ENCODE measurements around the gene YLPM1. TPM values are rescaled to one million over a fixed set of nuclear protein-coding genes. Genes with fewer than 3 reads are reported as not detected.

YLPM1 gene
- polyA plus RNA-seq, 3 donors = 2.9 to 19.2 (median 6.2) TPM

- WGBS (ENCODE audit: insufficient coverage) = no CpG with 5 or more reads among the region's 2 CpGs
- H3K27me3 Mint-ChIP-seq (ENCODE audit: low read depth in 3 of 3) = peaks cover 0 to 3% (median 0%) of the 10 kb centered on the region in 3 donors
- Histone ChIP-seq H3K27me3 (ENCODE audit: control insufficient read depth in 2 of 2, insufficient read depth in 2 of 2, low read length in 2 of 2) (no peaks in the 10 kb centered on the region), H3K4me1 (ENCODE audit: control insufficient read depth in 1 of 2, insufficient read depth in 2 of 2, low read length in 2 of 2) (no peaks in the 10 kb centered on the region), H4K20me1 (ENCODE audit: insufficient read depth, low read length) (peaks cover 23% of the 10 kb centered on the region), H3K36me3 (replicated peaks in 1 of 2; ENCODE audit: control insufficient read depth in 1 of 2, insufficient read depth in 2 of 2, low read length in 2 of 2) (peaks cover 40 to 68% of the 10 kb centered on the region in 2 donors), H3K4me2 (replicated peaks; ENCODE audit: extremely low read depth, low read length, poor library complexity, severe bottlenecking) (no peak overlapping the region), H2AFZ (ENCODE audit: insufficient read depth, low read depth, low read length, poor library complexity, severe bottlenecking) (no peak overlapping the region), H3K27ac (ENCODE audit: low read depth in 1 of 2, low read length in 2 of 2) (no peak overlapping the region), H3K9me3 (replicated peaks in 1 of 2; ENCODE audit: control insufficient read depth in 1 of 2, insufficient read depth in 1 of 2, low read length in 2 of 2) (no peaks in the 10 kb centered on the region), H3K79me2 (ENCODE audit: insufficient read depth, low read length) (peaks cover 19% of the 10 kb centered on the region), H3K4me3 (replicated peaks in 1 of 3; ENCODE audit: low read depth in 2 of 3, low read length in 3 of 3) (no peak overlapping the region), H3K9ac (ENCODE audit: insufficient read depth, low read length, poor library complexity, severe bottlenecking) (no peak overlapping the region)
- no peak overlapping the region for H3K27ac Mint-ChIP-seq
- intact Hi-C loops (cut with micrococcal nuclease) = no loop called here
- H3K4me1 Mint-ChIP-seq = peaks cover 16% of the 10 kb centered on the region
- H3K36me3 Mint-ChIP-seq = peaks cover 48 to 60% of the 10 kb centered on the region in 2 donors
- no peak overlapping the region for H3K4me3 Mint-ChIP-seq
- no peak for TF ChIP-seq CTCF (IDR thresholded peaks at IDR 0.05)
- no peak for DNase-seq
- no peaks in the 10 kb centered on the region for H3K9me3 Mint-ChIP-seq
Measured at GRCh38 chr14:74794947-74795346, 31.8 kb downstream of the YLPM1 start.

GRCh38 chr14:74799765-74800164 lies 36.6 kb downstream of the YLPM1 start:
- Histone ChIP-seq H3K9ac (ENCODE audit: insufficient read depth, low read length, poor library complexity, severe bottlenecking) (no peak overlapping the region), H3K79me2 (ENCODE audit: insufficient read depth, low read length) (peaks cover 4% of the 10 kb centered on the region), H2AFZ (ENCODE audit: insufficient read depth, low read depth, low read length, poor library complexity, severe bottlenecking) (no peak overlapping the region), H4K20me1 (ENCODE audit: insufficient read depth, low read length) (peaks cover 7% of the 10 kb centered on the region), H3K4me1 (ENCODE audit: control insufficient read depth in 1 of 2, insufficient read depth in 2 of 2, low read length in 2 of 2) (no peaks in the 10 kb centered on the region), H3K36me3 (replicated peaks in 1 of 2; ENCODE audit: control insufficient read depth in 1 of 2, insufficient read depth in 2 of 2, low read length in 2 of 2) (peaks cover 72 to 91% of the 10 kb centered on the region in 2 donors), H3K27me3 (ENCODE audit: control insufficient read depth in 2 of 2, insufficient read depth in 2 of 2, low read length in 2 of 2) (no peaks in the 10 kb centered on the region), H3K27ac (ENCODE audit: low read depth in 1 of 2, low read length in 2 of 2) (no peak overlapping the region), H3K9me3 (replicated peaks in 1 of 2; ENCODE audit: control insufficient read depth in 1 of 2, insufficient read depth in 1 of 2, low read length in 2 of 2) (no peaks in the 10 kb centered on the region), H3K4me2 (replicated peaks; ENCODE audit: extremely low read depth, low read length, poor library complexity, severe bottlenecking) (no peak overlapping the region), H3K4me3 (replicated peaks in 1 of 3; ENCODE audit: low read depth in 2 of 3, low read length in 3 of 3) (no peak overlapping the region)
- intact Hi-C loops (cut with micrococcal nuclease) = no loop called here
- H3K9me3 Mint-ChIP-seq = no peaks in the 10 kb centered on the region
- DNase-seq = no peak
- TF ChIP-seq CTCF (IDR thresholded peaks at IDR 0.05) = no peak
- H3K27ac Mint-ChIP-seq = no peak overlapping the region
- no peaks in the 10 kb centered on the region for H3K27me3 Mint-ChIP-seq (ENCODE audit: low read depth in 3 of 3)
- no peak overlapping the region for H3K4me3 Mint-ChIP-seq
- H3K36me3 Mint-ChIP-seq = peaks cover 61 to 81% of the 10 kb centered on the region in 2 donors
- H3K4me1 Mint-ChIP-seq = no peaks in the 10 kb centered on the region
